Left ventricle myocardium inferior (tissue), 1 donor: Measurements from ENCODE around the gene CCNK. TPM values are rescaled to one million over a fixed set of nuclear protein-coding genes. Genes with fewer than 3 reads are reported as not detected.

Experiments
- DNase-seq: peaks from one replicate; pipeline ENCODE4 v3.0.0-alpha.2; 2020
- H3K27ac ChIP-seq: fragments of 200-600 bp; replicated peaks from 2 replicates; pipeline ENCODE4 v1.8.0; 2021
- H3K27me3 ChIP-seq: fragments of 200-600 bp; 2 replicates; pipeline ENCODE4 v1.8.0; 2021; ENCODE audit warnings: low read depth
- H3K36me3 ChIP-seq: fragments of 200-600 bp; 2 replicates; pipeline ENCODE4 v1.8.0; 2021
- H3K4me1 ChIP-seq: fragments of 200-600 bp; 2 replicates; pipeline ENCODE4 v1.8.0; 2021
- H3K4me3 ChIP-seq: fragments of 200-600 bp; 2 replicates; pipeline ENCODE4 v1.8.0; 2021; ENCODE audit warnings: mild to moderate bottlenecking, moderate library complexity
- H3K9me3 ChIP-seq: fragments of 200-600 bp; replicated peaks from 2 replicates; pipeline ENCODE4 v1.8.0; 2021
- CTCF ChIP-seq: fragments of 200-600 bp; IDR thresholded peaks from 2 replicates; pipeline ENCODE4 v1.8.0; 2021; ENCODE audit warnings: antibody characterized with exemption, mild to moderate bottlenecking, borderline replicate concordance
- intact Hi-C: fragments of 100-400 bp; cut with micrococcal nuclease; formaldehyde crosslinking; loops from one replicate; pipeline ENCODE4 v1.11.0; 2022
- total RNA-seq: library from RNA; stranded (reverse); fragmentation: NEBNext Ultra II Directional; extraction: Animal tissue kit (Norgen Biotek cat#: 25700); gene quantifications from one replicate; pipeline ENCODE4 v1.2.1, GENCODE V29; 2021
- donor health status: DM: no; HTN: yes; CAD: no; lungs with severe emphysema.

CCNK gene
- total RNA-seq, 1 donor from 2014 or later = 32.2 TPM

- intact Hi-C loops = no loop called here
These were observed 33.5 kb upstream of the CCNK start for GRCh38 chr14:99447739-99448138.

GRCh38 chr14:99450266-99450665 lies 30.9 kb upstream of the CCNK start:
- H3K4me3 ChIP-seq = no peak overlapping the region
- no peaks in the 10 kb centered on the region for H3K27me3 ChIP-seq
- no peak for DNase-seq
- H3K9me3 ChIP-seq = no peaks in the 10 kb centered on the region
- no peak for TF ChIP-seq CTCF
- H3K4me1 ChIP-seq = peaks cover 20% of the 10 kb centered on the region
- intact Hi-C loops = no loop called here
- H3K36me3 ChIP-seq = peaks cover 94% of the 10 kb centered on the region
- H3K27ac ChIP-seq = no peak overlapping the region

More at GRCh38 chr14:99447739-99448138, 33.5 kb upstream of the CCNK start:
- Histone ChIP-seq H3K9me3 (no peaks in the 10 kb centered on the region), H3K4me3 (no peak overlapping the region), H3K4me1 (peaks cover 20% of the 10 kb centered on the region), H3K27me3 (no peaks in the 10 kb centered on the region), H3K36me3 (peaks cover 74% of the 10 kb centered on the region), H3K27ac (no peak overlapping the region)
- no peak for TF ChIP-seq CTCF
- no peak for DNase-seq

- no peaks in the 10 kb centered on the region for H3K27me3 ChIP-seq
- H3K4me1 ChIP-seq = peaks cover 20% of the 10 kb centered on the region
- no peak for TF ChIP-seq CTCF
- intact Hi-C loops = no loop called here
- DNase-seq = no peak
- H3K27ac ChIP-seq = no peak overlapping the region
- peaks cover 94% of the 10 kb centered on the region for H3K36me3 ChIP-seq
- no peaks in the 10 kb centered on the region for H3K9me3 ChIP-seq
- no peak overlapping the region for H3K4me3 ChIP-seq
These were observed 30.0 kb upstream of the CCNK start for GRCh38 chr14:99451234-99451633.

- peaks cover 92% of the 10 kb centered on the region for H3K36me3 ChIP-seq
- intact Hi-C loops = no loop called here
- no peak for TF ChIP-seq CTCF
- H3K9me3 ChIP-seq = no peaks in the 10 kb centered on the region
- no peak overlapping the region for H3K4me3 ChIP-seq
- no peaks in the 10 kb centered on the region for H3K27me3 ChIP-seq
- DNase-seq = no peak
- H3K27ac ChIP-seq = no peak overlapping the region
- peaks cover 11% of the 10 kb centered on the region for H3K4me1 ChIP-seq
These were observed 28.2 kb upstream of the CCNK start for GRCh38 chr14:99452968-99453367.

- no peaks in the 10 kb centered on the region for H3K27me3 ChIP-seq
- H3K9me3 ChIP-seq = no peaks in the 10 kb centered on the region
- DNase-seq = no peak
- intact Hi-C loops = no loop called here
- peaks cover 89% of the 10 kb centered on the region for H3K36me3 ChIP-seq
- H3K27ac ChIP-seq = no peak overlapping the region
- H3K4me1 ChIP-seq = peaks cover 10% of the 10 kb centered on the region
- no peak overlapping the region for H3K4me3 ChIP-seq
- no peak for TF ChIP-seq CTCF
These were observed 27.0 kb upstream of the CCNK start for GRCh38 chr14:99454246-99454645.
